WTC11 (cell line): ENCODE data around the gene KCTD16. TPM values are rescaled to one million over a fixed set of nuclear protein-coding genes. Genes with fewer than 3 reads are reported as not detected.

ENCODE experiments used
- ATAC-seq: fragments of 200-7000 bp; cut with Tn5 transposase; 2 replicates; pipeline ENCODE4 v1.10.0; 2021; ENCODE audit warnings: mild to moderate bottlenecking, moderate library complexity
- CTCF ChIA-PET: fragments of 300-600 bp; sonication (Branson Sonifier 250); formaldehyde crosslinking; loops from one replicate; lab custom pipeline; 2021; ENCODE audit warnings: antibody characterized with exemption; lab: Charles Lee
- POLR2A ChIA-PET: fragments of 350-600 bp; sonication (Branson Sonifier 250); formaldehyde crosslinking; loops from one replicate; lab custom pipeline; 2021; ENCODE audit warnings: antibody characterized with exemption; lab: Charles Lee
- DNase-seq: peaks from one replicate; pipeline ENCODE4 v3.0.0; 2021; ENCODE audit warnings: low spot score
- H3K27ac Mint-ChIP-seq: 2 replicates; pipeline ENCODE4 v1.8.0; 2021; ENCODE audit warnings: mixed read lengths
- H3K27me3 Mint-ChIP-seq: 2 replicates; pipeline ENCODE4 v1.8.0; 2021; ENCODE audit warnings: low read depth, mild to moderate bottlenecking, moderate library complexity, mixed read lengths
- H3K36me3 Mint-ChIP-seq: 2 replicates; pipeline ENCODE4 v1.8.0; 2021; ENCODE audit warnings: mixed read lengths
- H3K4me1 Mint-ChIP-seq: 2 replicates; pipeline ENCODE4 v1.8.0; 2022; ENCODE audit warnings: mixed read lengths
- H3K4me3 Mint-ChIP-seq: 2 replicates; pipeline ENCODE4 v1.8.0; 2021; ENCODE audit warnings: mild to moderate bottlenecking, moderate library complexity, mixed read lengths
- H3K9me3 Mint-ChIP-seq: 2 replicates; pipeline ENCODE4 v1.8.0; 2021; ENCODE audit warnings: mixed read lengths
- EMX1 ChIP-seq: fragments of 250-450 bp; sonication (Bioruptor Pico); IDR thresholded peaks from 2 replicates; pipeline ENCODE4 v1.8.0; 2021; ENCODE audit warnings: mild to moderate bottlenecking
- ESRRA ChIP-seq: sonication (generic); formaldehyde crosslinking; IDR thresholded peaks from 2 replicates; pipeline ENCODE4 v1.8.1; 2022; ENCODE audit warnings: mild to moderate bottlenecking, missing genetic modification reagents, borderline replicate concordance
- FOXP1 ChIP-seq: sonication (generic); formaldehyde crosslinking; IDR thresholded peaks from 2 replicates; pipeline ENCODE4 v1.8.0; 2022; ENCODE audit warnings: missing genetic modification reagents, mild to moderate bottlenecking, moderate library complexity, borderline replicate concordance
- GABPB1 ChIP-seq: sonication (generic); formaldehyde crosslinking; IDR thresholded peaks from 2 replicates; pipeline ENCODE4 v1.8.1; 2023; ENCODE audit warnings: mild to moderate bottlenecking, missing genetic modification reagents
- NR2C2 ChIP-seq: sonication (generic); formaldehyde crosslinking; IDR thresholded peaks from 2 replicates; pipeline ENCODE4 v1.8.0; 2022; ENCODE audit warnings: mild to moderate bottlenecking, missing genetic modification reagents
- OVOL2 ChIP-seq: fragments of 250-450 bp; sonication (Bioruptor Pico); IDR thresholded peaks from 2 replicates; pipeline ENCODE4 v1.9.0; 2021; ENCODE audit warnings: mild to moderate bottlenecking, borderline replicate concordance
- RELA ChIP-seq: sonication (generic); formaldehyde crosslinking; IDR thresholded peaks from 2 replicates; pipeline ENCODE4 v1.8.1; 2022; ENCODE audit warnings: missing genetic modification reagents, mild to moderate bottlenecking, borderline replicate concordance
- TP53 ChIP-seq: sonication (generic); formaldehyde crosslinking; IDR thresholded peaks from 2 replicates; pipeline ENCODE4 v1.8.1; 2023; ENCODE audit warnings: mild to moderate bottlenecking, missing genetic modification reagents
- ZNF138 ChIP-seq: sonication (generic); formaldehyde crosslinking; conservative IDR thresholded peaks from 2 replicates; pipeline ENCODE4 v1.8.1; 2022; ENCODE audit warnings: mild to moderate bottlenecking, moderate library complexity, missing genetic modification reagents
- ZNF263 ChIP-seq: sonication (generic); formaldehyde crosslinking; IDR thresholded peaks from 2 replicates; pipeline ENCODE4 v1.8.1; 2022; ENCODE audit warnings: low read depth, mild to moderate bottlenecking, moderate library complexity, missing genetic modification reagents
- total RNA-seq: library from RNA; stranded (reverse); gene quantifications from 3 replicates; pipeline ENCODE4 v1.2.3, GENCODE V29; 2021
- TF ChIP-seq, protein P1 (sequence below): sonication (generic); formaldehyde crosslinking; conservative IDR thresholded peaks from 2 replicates; pipeline ENCODE4 v1.8.1; 2023; ENCODE audit warnings: mild to moderate bottlenecking, low read depth, missing genetic modification reagents, moderate library complexity
- TF ChIP-seq, protein P2 (sequence below): sonication (generic); formaldehyde crosslinking; IDR thresholded peaks from 2 replicates; pipeline ENCODE4 v1.8.1; 2022; ENCODE audit warnings: mild to moderate bottlenecking, moderate library complexity, missing genetic modification reagents
- TF ChIP-seq, protein P3 (sequence below): sonication (generic); formaldehyde crosslinking; IDR thresholded peaks from 2 replicates; pipeline ENCODE4 v1.8.0; 2022; ENCODE audit warnings: missing genetic modification reagents
- TF ChIP-seq, protein P4 (sequence below): sonication (generic); formaldehyde crosslinking; IDR thresholded peaks from 2 replicates; pipeline ENCODE4 v1.8.0; 2022; ENCODE audit warnings: mild to moderate bottlenecking, missing genetic modification reagents
- TF ChIP-seq, protein P5 (sequence below): sonication (generic); formaldehyde crosslinking; IDR thresholded peaks from 2 replicates; pipeline ENCODE4 v1.8.1; 2023; ENCODE audit warnings: mild to moderate bottlenecking, missing genetic modification reagents
- TF ChIP-seq, protein P6 (sequence below): sonication (generic); formaldehyde crosslinking; IDR thresholded peaks from 2 replicates; pipeline ENCODE4 v1.8.0; 2022; ENCODE audit warnings: mild to moderate bottlenecking, missing genetic modification reagents

The KCTD16 gene
- total RNA-seq, 1 experiment from 2014 or later: 0.20 TPM

DNA sequence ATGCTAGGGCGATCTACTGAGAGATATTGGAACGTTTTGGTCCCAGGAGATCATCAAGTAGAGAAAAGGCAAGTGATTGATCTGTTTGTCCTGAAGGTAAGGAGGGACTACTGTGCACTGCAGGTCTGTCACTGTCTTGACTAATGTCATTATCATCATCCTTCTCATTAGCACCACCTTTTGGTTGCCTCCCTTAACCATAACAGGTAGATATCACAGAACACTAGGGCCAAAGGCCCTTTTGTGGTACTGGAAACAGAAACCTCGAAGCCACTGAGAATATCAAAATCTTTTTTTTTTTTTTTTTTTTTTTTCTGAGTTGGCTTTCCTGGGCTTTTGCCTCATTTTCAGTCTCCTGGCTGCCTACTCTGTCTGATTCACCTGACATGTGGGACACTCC lies 134.0 kb downstream of the KCTD16 start:
- Mint-ChIP-seq H3K4me3 (no peak overlapping the region), H3K9me3 (peaks cover 6% of the 10 kb centered on the region; the same call in 1 of the 2 replicates), H3K27me3 (no peaks in the 10 kb centered on the region), H3K27ac (no peak overlapping the region), H3K4me1 (peaks cover 29% of the 10 kb centered on the region), H3K36me3 (no peaks in the 10 kb centered on the region)
- ATAC-seq (no peak), DNase-seq (no peak)
- no peak for TF ChIP-seq EMX1
- no peak for TF ChIP-seq OVOL2
- TF ChIP-seq, protein P1, sequence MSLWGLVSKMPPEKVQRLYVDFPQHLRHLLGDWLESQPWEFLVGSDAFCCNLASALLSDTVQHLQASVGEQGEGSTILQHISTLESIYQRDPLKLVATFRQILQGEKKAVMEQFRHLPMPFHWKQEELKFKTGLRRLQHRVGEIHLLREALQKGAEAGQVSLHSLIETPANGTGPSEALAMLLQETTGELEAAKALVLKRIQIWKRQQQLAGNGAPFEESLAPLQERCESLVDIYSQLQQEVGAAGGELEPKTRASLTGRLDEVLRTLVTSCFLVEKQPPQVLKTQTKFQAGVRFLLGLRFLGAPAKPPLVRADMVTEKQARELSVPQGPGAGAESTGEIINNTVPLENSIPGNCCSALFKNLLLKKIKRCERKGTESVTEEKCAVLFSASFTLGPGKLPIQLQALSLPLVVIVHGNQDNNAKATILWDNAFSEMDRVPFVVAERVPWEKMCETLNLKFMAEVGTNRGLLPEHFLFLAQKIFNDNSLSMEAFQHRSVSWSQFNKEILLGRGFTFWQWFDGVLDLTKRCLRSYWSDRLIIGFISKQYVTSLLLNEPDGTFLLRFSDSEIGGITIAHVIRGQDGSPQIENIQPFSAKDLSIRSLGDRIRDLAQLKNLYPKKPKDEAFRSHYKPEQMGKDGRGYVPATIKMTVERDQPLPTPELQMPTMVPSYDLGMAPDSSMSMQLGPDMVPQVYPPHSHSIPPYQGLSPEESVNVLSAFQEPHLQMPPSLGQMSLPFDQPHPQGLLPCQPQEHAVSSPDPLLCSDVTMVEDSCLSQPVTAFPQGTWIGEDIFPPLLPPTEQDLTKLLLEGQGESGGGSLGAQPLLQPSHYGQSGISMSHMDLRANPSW (CRISPR knock-in tag): no peak
- TF ChIP-seq RELA (CRISPR knock-in tag): no peak
- TF ChIP-seq, protein P2, sequence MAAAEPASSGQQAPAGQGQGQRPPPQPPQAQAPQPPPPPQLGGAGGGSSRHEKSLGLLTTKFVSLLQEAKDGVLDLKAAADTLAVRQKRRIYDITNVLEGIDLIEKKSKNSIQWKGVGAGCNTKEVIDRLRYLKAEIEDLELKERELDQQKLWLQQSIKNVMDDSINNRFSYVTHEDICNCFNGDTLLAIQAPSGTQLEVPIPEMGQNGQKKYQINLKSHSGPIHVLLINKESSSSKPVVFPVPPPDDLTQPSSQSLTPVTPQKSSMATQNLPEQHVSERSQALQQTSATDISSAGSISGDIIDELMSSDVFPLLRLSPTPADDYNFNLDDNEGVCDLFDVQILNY (CRISPR knock-in tag): no peak
- TF ChIP-seq ZNF138: no peak
- no peak for TF ChIP-seq FOXP1 (CRISPR knock-in tag)
- TF ChIP-seq, protein P3, sequence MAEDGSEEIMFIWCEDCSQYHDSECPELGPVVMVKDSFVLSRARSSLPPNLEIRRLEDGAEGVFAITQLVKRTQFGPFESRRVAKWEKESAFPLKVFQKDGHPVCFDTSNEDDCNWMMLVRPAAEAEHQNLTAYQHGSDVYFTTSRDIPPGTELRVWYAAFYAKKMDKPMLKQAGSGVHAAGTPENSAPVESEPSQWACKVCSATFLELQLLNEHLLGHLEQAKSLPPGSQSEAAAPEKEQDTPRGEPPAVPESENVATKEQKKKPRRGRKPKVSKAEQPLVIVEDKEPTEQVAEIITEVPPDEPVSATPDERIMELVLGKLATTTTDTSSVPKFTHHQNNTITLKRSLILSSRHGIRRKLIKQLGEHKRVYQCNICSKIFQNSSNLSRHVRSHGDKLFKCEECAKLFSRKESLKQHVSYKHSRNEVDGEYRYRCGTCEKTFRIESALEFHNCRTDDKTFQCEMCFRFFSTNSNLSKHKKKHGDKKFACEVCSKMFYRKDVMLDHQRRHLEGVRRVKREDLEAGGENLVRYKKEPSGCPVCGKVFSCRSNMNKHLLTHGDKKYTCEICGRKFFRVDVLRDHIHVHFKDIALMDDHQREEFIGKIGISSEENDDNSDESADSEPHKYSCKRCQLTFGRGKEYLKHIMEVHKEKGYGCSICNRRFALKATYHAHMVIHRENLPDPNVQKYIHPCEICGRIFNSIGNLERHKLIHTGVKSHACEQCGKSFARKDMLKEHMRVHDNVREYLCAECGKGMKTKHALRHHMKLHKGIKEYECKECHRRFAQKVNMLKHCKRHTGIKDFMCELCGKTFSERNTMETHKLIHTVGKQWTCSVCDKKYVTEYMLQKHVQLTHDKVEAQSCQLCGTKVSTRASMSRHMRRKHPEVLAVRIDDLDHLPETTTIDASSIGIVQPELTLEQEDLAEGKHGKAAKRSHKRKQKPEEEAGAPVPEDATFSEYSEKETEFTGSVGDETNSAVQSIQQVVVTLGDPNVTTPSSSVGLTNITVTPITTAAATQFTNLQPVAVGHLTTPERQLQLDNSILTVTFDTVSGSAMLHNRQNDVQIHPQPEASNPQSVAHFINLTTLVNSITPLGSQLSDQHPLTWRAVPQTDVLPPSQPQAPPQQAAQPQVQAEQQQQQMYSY (CRISPR knock-in tag): no peak
- no peak for TF ChIP-seq ESRRA (CRISPR knock-in tag)
- TF ChIP-seq, protein P4, sequence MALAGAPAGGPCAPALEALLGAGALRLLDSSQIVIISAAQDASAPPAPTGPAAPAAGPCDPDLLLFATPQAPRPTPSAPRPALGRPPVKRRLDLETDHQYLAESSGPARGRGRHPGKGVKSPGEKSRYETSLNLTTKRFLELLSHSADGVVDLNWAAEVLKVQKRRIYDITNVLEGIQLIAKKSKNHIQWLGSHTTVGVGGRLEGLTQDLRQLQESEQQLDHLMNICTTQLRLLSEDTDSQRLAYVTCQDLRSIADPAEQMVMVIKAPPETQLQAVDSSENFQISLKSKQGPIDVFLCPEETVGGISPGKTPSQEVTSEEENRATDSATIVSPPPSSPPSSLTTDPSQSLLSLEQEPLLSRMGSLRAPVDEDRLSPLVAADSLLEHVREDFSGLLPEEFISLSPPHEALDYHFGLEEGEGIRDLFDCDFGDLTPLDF (CRISPR knock-in tag): no peak
- TF ChIP-seq, protein P5, sequence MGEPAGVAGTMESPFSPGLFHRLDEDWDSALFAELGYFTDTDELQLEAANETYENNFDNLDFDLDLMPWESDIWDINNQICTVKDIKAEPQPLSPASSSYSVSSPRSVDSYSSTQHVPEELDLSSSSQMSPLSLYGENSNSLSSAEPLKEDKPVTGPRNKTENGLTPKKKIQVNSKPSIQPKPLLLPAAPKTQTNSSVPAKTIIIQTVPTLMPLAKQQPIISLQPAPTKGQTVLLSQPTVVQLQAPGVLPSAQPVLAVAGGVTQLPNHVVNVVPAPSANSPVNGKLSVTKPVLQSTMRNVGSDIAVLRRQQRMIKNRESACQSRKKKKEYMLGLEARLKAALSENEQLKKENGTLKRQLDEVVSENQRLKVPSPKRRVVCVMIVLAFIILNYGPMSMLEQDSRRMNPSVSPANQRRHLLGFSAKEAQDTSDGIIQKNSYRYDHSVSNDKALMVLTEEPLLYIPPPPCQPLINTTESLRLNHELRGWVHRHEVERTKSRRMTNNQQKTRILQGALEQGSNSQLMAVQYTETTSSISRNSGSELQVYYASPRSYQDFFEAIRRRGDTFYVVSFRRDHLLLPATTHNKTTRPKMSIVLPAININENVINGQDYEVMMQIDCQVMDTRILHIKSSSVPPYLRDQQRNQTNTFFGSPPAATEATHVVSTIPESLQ (CRISPR knock-in tag): no peak
- no peak for TF ChIP-seq GABPB1 (CRISPR knock-in tag)
- TF ChIP-seq ZNF263 (CRISPR knock-in tag): no peak
- no peak for TF ChIP-seq NR2C2
- no peak for TF ChIP-seq TP53 (CRISPR knock-in tag)
- TF ChIP-seq, protein P6, sequence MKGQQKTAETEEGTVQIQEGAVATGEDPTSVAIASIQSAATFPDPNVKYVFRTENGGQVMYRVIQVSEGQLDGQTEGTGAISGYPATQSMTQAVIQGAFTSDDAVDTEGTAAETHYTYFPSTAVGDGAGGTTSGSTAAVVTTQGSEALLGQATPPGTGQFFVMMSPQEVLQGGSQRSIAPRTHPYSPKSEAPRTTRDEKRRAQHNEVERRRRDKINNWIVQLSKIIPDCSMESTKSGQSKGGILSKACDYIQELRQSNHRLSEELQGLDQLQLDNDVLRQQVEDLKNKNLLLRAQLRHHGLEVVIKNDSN (CRISPR knock-in tag): no peak
- CTCF ChIA-PET: interaction anchor here (0.6 to 0.7 kb wide), 3 partner anchors 101 to 678 kb away, joined by 4 to 5 read pairs (median 5); no protein-coding TSS in a partner anchor
- POLR2A ChIA-PET: no interaction called here
